Spleen (tissue), 11 donors: Measurements from ENCODE around the gene ELAVL3. TPM values are rescaled to one million over a fixed set of nuclear protein-coding genes. Genes with fewer than 3 reads are reported as not detected.
"Not testable (repeated sequence)": the region's sequence is repeated elsewhere in the genome, so short reads cannot be mapped to it uniquely, and the experiment has no call there.

Source experiments
- DNase-seq: peaks from one replicate; pipeline ENCODE4 v3.0.0-alpha.2; 2020
- H3K27ac ChIP-seq, 8 donors: fragments of 200-600 bp; sonication (generic) in 7 of 8; 1 replicate in 4 of 8; 2 replicates in 4 of 8; pipeline versions ENCODE4 v1.5.0 to v1.8.0; 2016 to 2021; ENCODE audit warnings: inconsistent platforms in 4 of 8, mild to moderate bottlenecking in 4 of 8, moderate library complexity in 1 of 8
- H3K27me3 ChIP-seq, 7 donors: fragments of 200-600 bp; sonication (generic) in 6 of 7; replicated peaks in 1 of 7; 1 replicate in 4 of 7; 2 replicates in 3 of 7; pipeline versions ENCODE4 v1.5.0 to v1.8.0; 2016 to 2021; ENCODE audit warnings: inconsistent platforms in 3 of 7, mild to moderate bottlenecking in 1 of 7
- H3K36me3 ChIP-seq, 6 donors: fragments of 200-600 bp; sonication (generic) in 5 of 6; 1 replicate in 4 of 6; 2 replicates in 2 of 6; pipeline versions ENCODE4 v1.5.0 to v1.8.0; 2016 to 2021; ENCODE audit warnings: inconsistent platforms in 2 of 6
- H3K4me1 ChIP-seq, 6 donors: fragments of 200-600 bp; sonication (generic) in 5 of 6; 1 replicate in 3 of 6; 2 replicates in 3 of 6; pipeline versions ENCODE4 v1.5.0 to v1.8.0; 2016 to 2021; ENCODE audit warnings: inconsistent platforms in 3 of 6
- H3K4me3 ChIP-seq, 8 donors: fragments of 200-600 bp; sonication (generic) in 7 of 8; 1 replicate in 4 of 8; 2 replicates in 4 of 8; pipeline versions ENCODE4 v1.5.0 to v1.8.0; 2016 to 2021; ENCODE audit warnings: inconsistent platforms in 4 of 8, mild to moderate bottlenecking in 4 of 8, moderate library complexity in 2 of 8
- H3K9me3 ChIP-seq, 8 donors: fragments of 200-600 bp; sonication (generic) in 7 of 8; 1 replicate in 4 of 8; 2 replicates in 4 of 8; pipeline versions ENCODE4 v1.5.0 to v1.8.0; 2016 to 2021; ENCODE audit warnings: inconsistent platforms in 4 of 8
- CTCF ChIP-seq, 11 experiments: fragments of 200-600 bp in 7 of 11; fragments of 450-650 bp in 4 of 11; sonication (generic) in 4 of 11; IDR thresholded peaks in 8 of 11; conservative IDR thresholded peaks in 3 of 11; 1 replicate in 7 of 11; 2 replicates in 4 of 11; pipeline versions ENCODE4 v1.4.0 to v1.8.0; 2016 to 2021; ENCODE audit warnings: antibody characterized with exemption in 11 of 11, inconsistent platforms in 4 of 11, mild to moderate bottlenecking in 1 of 11
- POLR2A ChIP-seq, 3 donors: fragments of 450-650 bp; IDR thresholded peaks; one replicate each; pipeline ENCODE4 v1.5.1; 2017; ENCODE audit warnings: antibody characterized with exemption in 3 of 3, mild to moderate bottlenecking in 1 of 3
- POLR2AphosphoS5 ChIP-seq, 3 donors: sonication (generic); formaldehyde crosslinking; IDR thresholded peaks; one replicate each; pipeline ENCODE4 v1.5.1; 2017; ENCODE audit warnings: antibody characterized with exemption in 3 of 3
- WGBS, 5 donors: extraction: QIAGEN DNeasy Blood & Tissue Kit in 3 of 5; methylation state at CpG; one replicate each; pipeline versions ENCODE4 v1.1.5 to v1.1.7; 2013 to 2018; 5-methylcytosine and 5-hydroxymethylcytosine counted together
- intact Hi-C: fragments of 100-400 bp; cut with DNase I; formaldehyde crosslinking; loops from one replicate; pipeline ENCODE4 v1.15.0; 2023; ENCODE audit warnings: low total_unique reads
- polyA plus RNA-seq, 3 donors: library from polyadenylated mRNA; stranded (reverse); fragments of 200-250 nt; gene quantifications; one replicate each; pipeline ENCODE4 v1.2.1, GENCODE V29; 2013
- total RNA-seq, 7 donors: library from RNA; depleted of rRNA in 3 of 7; stranded (reverse); fragments of >200 nt in 3 of 7; fragmentation: NEBNext Ultra II Directional in 4 of 7; extraction: Animal tissue kit (Norgen Biotek cat#: 25700) in 4 of 7; gene quantifications; one replicate each; pipeline versions ENCODE4 v1.1.0 to v1.2.1, GENCODE V29; 2016 to 2021
- donor health status: healthy with polysubstance abuse.
- donor health status: DM: no; HTN: no; CAD: no; lungs with moderate emphysema.
- donor health status: DM: no; HTN: no; CAD: no.
- donor health status: Bipolar disorder and iron deficiency.
- donor health status: healthy.
- donor health status: DM: no; HTN: no; CAD: no.
- donor health status: DM: yes; HTN: yes; CAD: no.

The ELAVL3 gene
- total and polyA plus RNA-seq, 10 donors, result 0.02 TPM; not detected in 9

- no peak for DNase-seq
- no peak overlapping the region for H3K27ac ChIP-seq
- H3K4me1 ChIP-seq, result peaks cover 0 to 4% (median 1%) of the 10 kb centered on the region in 6 donors
- WGBS, 5 donors, result 77 to 89% (median 82%) methylated on average over 4 of the region's 4 CpGs
- H3K4me3 ChIP-seq, result no peak overlapping the region
- H3K27me3 ChIP-seq, result peaks cover 0 to 37% (median 0%) of the 10 kb centered on the region in 7 donors
- H3K9me3 ChIP-seq, result no peaks in the 10 kb centered on the region
- H3K36me3 ChIP-seq, result no peaks in the 10 kb centered on the region
- no peak for TF ChIP-seq CTCF (IDR thresholded peaks at IDR 0.05 in 8 of 11, conservative IDR thresholded peaks at IDR 0.05 in 3 of 11)
- intact Hi-C loops, result no loop called here
These were observed 7.1 kb downstream of the ELAVL3 start for GRCh38 chr19:11473725-11474124.

- H3K4me1 ChIP-seq, intact Hi-C loops, H3K36me3 ChIP-seq, H3K4me3 ChIP-seq, DNase-seq, H3K9me3 ChIP-seq, H3K27ac ChIP-seq: not testable (repeated sequence)
- peaks cover 0 to 40% (median 0%) of the 10 kb centered on the region in 7 donors for H3K27me3 ChIP-seq
- WGBS, 5 donors, result 67 to 82% (median 82%) methylated on average over 8 of the region's 8 CpGs
These were observed 12.5 kb downstream of the ELAVL3 start for GRCh38 chr19:11468266-11468845.

- Histone ChIP-seq H3K4me1 (no peaks in the 10 kb centered on the region), H3K27me3 (peaks cover 0 to 30% (median 0%) of the 10 kb centered on the region in 7 donors), H3K36me3 (no peaks in the 10 kb centered on the region), H3K27ac (no peak overlapping the region), H3K9me3 (no peaks in the 10 kb centered on the region), H3K4me3 (no peak overlapping the region)
- TF ChIP-seq POLR2AphosphoS5 (IDR thresholded peaks at IDR 0.05), result no peak
- TF ChIP-seq POLR2A (IDR thresholded peaks at IDR 0.05), result no peak
- no peak for TF ChIP-seq CTCF (IDR thresholded peaks at IDR 0.05 in 8 of 11, conservative IDR thresholded peaks at IDR 0.05 in 3 of 11)
- intact Hi-C loops, result no loop called here
- WGBS, 5 donors, result 24 to 51% (median 41%) methylated on average over 4 to 8 of the region's 8 CpGs
- no peak for DNase-seq
These were observed 15.2 kb downstream of the ELAVL3 start for GRCh38 chr19:11465600-11465999.

GRCh38 chr19:11464333-11465265 is 16.2 kb downstream of the ELAVL3 start:
- 81 to 86% (median 85%) methylated on average over 11 of the region's 11 CpGs for WGBS, 5 donors
- Histone ChIP-seq H3K36me3 (no peaks in the 10 kb centered on the region), H3K4me3 (no peak overlapping the region), H3K27me3 (peaks cover 0 to 31% (median 7%) of the 10 kb centered on the region in 7 donors), H3K9me3 (no peaks in the 10 kb centered on the region), H3K4me1 (no peaks in the 10 kb centered on the region), H3K27ac (no peak overlapping the region)
- no peak for TF ChIP-seq CTCF (IDR thresholded peaks at IDR 0.05 in 8 of 11, conservative IDR thresholded peaks at IDR 0.05 in 3 of 11)
- TF ChIP-seq POLR2A (IDR thresholded peaks at IDR 0.05), result no peak
- TF ChIP-seq POLR2AphosphoS5 (IDR thresholded peaks at IDR 0.05), result no peak
- intact Hi-C loops, result no loop called here
- DNase-seq, result no peak
